Stimulated activated CD4-positive, alpha-beta T cell treated with anti-CD3 and anti-CD28 coated beads, TNF-alpha, amount 100 ng/mL, for 48 hours (primary cell): ENCODE results near the gene TLCD3B.

Experiments
- DNase-seq, 3 donors: peaks; one replicate each; pipeline ENCODE4 v3.0.0-alpha.2; 2020; ENCODE audit warnings: low read depth in 3 of 3

Gene TLCD3B

GRCh38 chr16:30004811-30005242, 26.2 kb downstream of the TLCD3B start:
- DNase-seq = no peak

DNA sequence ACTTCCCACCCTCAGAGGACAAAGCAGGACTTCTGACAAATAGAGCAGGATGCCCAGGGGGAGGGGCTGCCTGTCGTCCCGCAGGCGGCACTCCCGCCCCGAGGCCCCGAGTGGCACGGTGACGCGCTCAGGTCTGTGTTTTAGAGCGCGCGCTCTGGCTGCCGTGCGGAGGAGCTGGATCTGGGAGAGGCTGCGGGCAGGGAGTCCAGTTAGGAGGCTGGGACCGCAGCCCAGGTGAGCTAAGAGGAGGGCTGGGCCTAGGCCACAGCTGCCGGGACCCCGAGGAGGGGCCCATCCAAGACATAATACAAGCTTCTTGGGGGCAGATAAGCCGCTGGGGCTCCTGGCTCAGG, 26.7 kb downstream of the TLCD3B start:
- no peak for DNase-seq

GRCh38 chr16:30003670-30004423, 27.2 kb downstream of the TLCD3B start:
- no peak for DNase-seq

GRCh38 chr16:30002614-30003346, 28.3 kb downstream of the TLCD3B start:
- no peak for DNase-seq

- no peak for DNase-seq
Observed at GRCh38 chr16:30000735-30001631, 30.1 kb downstream of the TLCD3B start.

- no peak for DNase-seq
Observed at GRCh38 chr16:29999605-30000004, 31.5 kb downstream of the TLCD3B start.

- DNase-seq = no peak
Observed at GRCh38 chr16:29996766-29997250, 34.3 kb downstream of the TLCD3B start.

- DNase-seq = peak; percentile 98 to 99 (median 99)
Observed at GRCh38 chr16:29995911-29996765, 34.9 kb downstream of the TLCD3B start, which contains the start of gene INO80E. Gene INO80E, plus strand, starts transcription at chr16:29996241. Its CDS starts 70 bp downstream, at chr16:29996311.

- DNase-seq = peak; percentile 76 to 84 (median 80)
Observed at GRCh38 chr16:29995324-29995910, 35.7 kb downstream of the TLCD3B start, which contains the start of gene HIRIP3. Gene HIRIP3, minus strand, starts transcription at chr16:29995617. Its CDS starts 12 bp downstream, at chr16:29995605.

GRCh38 chr16:29994600-29995323, 36.3 kb downstream of the TLCD3B start:
- peak; percentile 52 to 72 (median 57) for DNase-seq

DNA sequence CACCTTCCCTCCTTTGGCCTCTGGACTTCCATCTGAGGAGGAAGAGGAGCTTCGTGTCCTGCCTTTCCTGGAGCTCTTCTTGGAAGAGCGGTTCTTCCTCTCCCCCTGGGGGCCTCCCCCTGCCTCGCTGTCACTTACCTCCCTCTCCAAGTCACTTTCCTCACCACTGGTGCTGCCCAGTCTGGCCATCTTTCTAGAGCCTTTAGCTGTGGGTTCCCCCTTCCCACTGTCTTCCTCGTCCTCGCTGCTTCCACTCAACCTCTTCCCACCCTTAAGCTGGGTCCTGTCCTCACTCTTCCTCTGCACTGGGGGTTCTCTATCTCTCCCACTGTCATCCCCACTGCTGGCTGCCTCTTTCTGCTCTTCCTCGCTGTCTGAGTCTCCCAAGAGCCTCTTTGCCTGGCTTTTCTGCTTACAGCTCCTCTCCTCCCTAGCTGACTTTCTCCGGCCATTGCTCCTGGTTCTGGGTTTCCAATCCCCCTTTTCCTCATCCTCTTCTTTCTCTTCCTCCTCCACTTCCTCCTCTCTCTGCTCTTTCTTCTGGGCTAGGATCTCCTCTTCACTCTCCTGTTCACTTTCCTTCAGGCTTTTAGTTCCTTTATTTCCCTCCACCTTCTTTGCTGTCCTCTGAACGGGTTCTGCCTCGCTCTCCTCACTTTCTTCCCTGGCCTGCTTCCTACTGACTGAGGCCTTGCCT, 37.0 kb downstream of the TLCD3B start:
- no peak for DNase-seq

DNA sequence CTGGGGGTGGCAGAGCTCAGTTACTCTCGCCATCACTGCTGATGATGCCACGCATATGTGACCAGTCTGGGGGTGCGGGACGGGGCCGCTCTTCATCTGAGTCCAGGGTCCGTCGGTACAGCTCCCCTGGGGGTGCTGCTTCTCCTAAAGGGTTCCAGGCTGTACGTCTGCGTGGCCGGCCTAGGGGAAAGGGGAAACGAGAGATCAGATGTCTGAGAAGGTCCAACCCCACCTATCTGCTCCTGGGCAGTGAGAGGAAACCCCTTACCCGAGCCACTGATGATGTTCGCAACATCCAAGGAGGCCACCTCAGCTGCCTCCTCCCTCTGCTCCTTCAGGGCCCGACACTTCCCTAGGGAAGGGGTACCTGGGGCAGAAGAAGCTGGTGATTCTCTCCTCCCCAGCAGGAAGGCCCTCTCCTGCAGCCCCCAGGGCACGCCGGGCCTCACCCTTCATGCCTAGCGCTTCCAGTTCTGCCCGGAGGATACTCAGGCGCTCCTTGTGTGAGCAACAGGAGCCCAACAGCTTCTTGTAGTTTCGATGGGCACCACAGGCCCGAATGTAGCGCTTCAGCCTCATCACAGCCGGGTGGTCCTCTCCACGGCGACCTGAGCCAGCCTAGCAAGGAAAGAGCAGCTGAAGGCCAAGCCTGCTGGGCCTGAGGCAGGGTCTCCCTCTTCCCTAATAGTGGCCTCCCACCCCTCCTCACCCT, 37.7 kb downstream of the TLCD3B start:
- DNase-seq = no peak

DNA sequence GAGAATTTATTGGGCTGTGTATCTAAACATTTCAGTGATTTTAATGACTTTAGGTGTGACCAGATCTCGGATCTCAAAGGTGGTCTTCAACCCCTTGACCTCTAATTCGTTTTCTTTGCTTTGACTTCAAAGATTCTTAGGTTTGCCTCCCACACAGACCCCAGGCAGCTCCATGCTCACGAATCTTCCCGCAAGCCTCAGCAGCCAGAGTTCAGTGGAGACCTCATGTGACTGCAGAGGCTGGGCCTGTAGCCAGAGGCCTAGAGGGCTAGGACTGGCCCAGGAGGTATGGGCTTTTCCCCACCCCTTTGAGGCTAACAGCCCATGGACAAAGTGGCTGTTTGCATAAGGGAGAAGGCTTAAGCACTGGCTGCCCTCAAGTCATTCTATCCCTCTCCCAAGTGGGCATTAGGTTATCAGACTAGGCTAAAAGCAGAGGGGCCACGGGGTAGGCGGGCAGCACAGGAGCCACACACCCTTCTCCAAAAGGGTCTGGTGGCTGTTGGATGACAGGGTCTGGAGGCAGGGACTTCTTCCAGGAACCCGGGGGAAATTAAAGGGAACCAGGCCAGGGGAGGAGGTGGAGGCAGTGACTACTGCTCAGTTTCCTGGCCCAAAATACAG, 38.6 kb downstream of the TLCD3B start:
- DNase-seq = no peak

DNA sequence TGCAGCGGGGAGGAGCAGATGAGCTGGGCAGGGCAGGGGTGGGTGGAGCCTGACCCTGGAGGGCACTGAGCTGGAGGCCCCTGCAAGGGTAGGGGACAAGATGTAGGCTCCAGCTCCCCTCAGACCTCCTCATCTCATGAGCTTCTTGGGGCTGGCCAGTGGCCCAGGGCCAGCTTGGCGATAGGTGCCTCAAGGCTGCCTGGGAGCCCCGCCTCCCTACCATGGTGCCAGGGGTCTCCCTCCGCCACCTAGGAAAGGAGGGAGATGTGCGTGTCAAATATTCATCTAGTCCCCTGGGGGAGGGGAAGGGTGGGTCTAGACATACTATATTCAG, 39.5 kb downstream of the TLCD3B start:
- DNase-seq = no peak

- DNase-seq = no peak
Observed at GRCh38 chr16:29990883-29991570, 40.0 kb downstream of the TLCD3B start.

GRCh38 chr16:29990034-29990433, 41.0 kb downstream of the TLCD3B start:
- DNase-seq = no peak

DNA sequence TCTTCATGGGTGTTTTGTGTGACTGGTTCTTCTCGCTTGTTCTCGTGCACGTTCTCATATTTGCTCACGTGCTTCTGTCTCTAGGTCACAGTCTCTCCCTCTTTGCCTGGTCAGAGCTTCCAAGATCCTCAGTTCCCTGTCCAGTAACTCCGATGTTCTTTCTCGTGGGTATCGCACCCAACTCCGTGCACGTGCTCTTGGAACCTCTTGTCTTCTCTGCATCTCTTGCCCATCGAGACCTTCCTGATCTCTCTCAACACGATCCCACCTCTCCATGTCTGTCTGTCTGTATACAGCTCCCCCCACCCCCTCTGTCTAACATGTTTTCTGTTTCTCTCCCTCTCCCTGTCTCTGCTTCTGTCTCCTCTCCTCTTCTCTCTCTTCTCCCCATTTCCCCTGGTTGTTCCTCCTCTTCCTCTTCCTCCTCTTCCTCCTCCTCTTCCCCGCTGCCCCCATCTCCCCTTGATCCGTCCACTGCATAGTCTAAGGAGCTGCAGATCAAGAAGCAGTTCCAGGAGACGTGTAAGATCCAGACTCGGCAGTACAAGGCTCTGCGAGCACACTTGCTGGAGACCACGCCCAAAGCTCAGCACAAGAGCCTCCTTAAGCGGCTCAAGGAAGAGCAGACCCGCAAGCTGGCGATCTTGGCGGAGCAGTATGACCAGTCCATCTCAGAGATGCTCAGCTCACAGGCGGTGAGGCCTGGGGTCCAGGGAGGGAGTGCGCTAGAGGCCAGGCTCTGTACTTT, 41.8 kb downstream of the TLCD3B start:
- DNase-seq = no peak
